ENCODE measurements around the gene KIF21B. TPM values are rescaled to one million over a fixed set of nuclear protein-coding genes. Genes with fewer than 3 reads are reported as not detected.
"Not testable (repeated sequence)": the region's sequence is repeated elsewhere in the genome, so short reads cannot be mapped to it uniquely, and the experiment has no call there.

Gene KIF21B
- total and polyA plus RNA-seq, 7 donors = 0.28 to 18.4 (median 0.81) TPM

DNA sequence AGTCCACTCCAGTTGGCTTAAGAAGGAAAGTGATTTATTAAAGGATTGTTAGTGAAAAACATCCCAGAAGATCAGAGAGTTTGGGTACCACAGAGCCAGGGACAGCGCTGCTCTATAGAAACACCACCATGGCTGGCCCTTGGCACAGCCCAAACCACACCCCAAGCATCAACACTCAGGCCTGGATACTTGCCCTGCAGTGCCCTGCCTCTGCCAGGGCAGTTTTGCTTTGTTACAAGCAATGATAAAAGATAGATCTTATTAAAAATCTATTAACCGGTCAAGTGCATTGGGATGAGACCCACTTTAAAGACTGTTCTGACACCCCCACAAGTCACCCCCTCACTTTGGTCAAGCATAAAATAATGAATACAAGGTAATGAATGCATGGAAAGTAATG, 56.6 kb downstream of the KIF21B start:
- TF ChIP-seq CTCF (IDR thresholded peaks at IDR 0.05) (no peak), POLR2AphosphoS5 (IDR thresholded peaks at IDR 0.05) (no peak), POLR2A (IDR thresholded peaks at IDR 0.05) (no peak), EP300 (IDR thresholded peaks at IDR 0.05) (no peak)
- Histone ChIP-seq H3K36me3 (no peaks in the 10 kb centered on the region), H3K4me1 (no peaks in the 10 kb centered on the region), H3K4me3 (no peak overlapping the region), H3K27me3 (no peaks in the 10 kb centered on the region), H3K27ac (no peak overlapping the region), H3K9me3 (no peaks in the 10 kb centered on the region)
- intact Hi-C loops (cut with DNase I) = no loop called here
- WGBS, 2 donors = 90 to 98% methylated on average over 2 of the region's 2 CpGs
- no peak for DNase-seq

DNA sequence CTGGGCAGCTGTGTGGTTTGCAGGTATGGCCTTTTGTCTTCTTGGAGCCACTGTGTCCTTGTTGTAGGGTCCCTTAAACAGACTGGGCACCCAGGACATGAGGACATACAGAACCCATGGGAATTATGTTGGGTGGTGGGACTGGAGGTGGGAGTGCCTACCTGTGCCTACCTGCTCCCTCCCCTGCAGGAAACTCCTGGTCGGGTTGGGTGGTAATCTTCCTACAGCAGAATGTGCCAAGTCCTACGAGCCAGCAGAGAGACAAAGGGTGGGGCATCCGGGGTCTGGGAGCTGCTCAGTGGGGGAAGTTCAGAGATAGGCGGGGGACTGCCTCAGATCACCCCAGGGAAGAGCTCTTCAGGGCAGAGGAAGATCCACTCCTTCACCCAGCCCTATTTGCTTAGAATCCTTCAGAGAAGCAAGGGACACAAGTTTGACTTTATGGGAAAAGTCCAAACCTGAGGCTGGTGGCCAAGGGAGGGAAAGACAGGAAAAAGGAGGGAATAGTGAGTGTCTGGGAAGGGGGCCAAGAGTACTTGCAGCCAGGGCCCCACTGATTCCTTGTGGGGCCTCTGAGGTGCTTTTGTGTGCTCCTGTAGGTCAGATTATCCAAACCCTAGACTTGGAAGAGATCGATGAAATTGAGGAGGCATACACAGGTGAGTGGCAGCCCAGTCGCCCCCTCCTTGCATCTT, 58.3 kb downstream of the KIF21B start:
- Histone ChIP-seq H3K36me3 (no peaks in the 10 kb centered on the region), H3K27me3 (no peaks in the 10 kb centered on the region), H3K9me3 (no peaks in the 10 kb centered on the region), H3K27ac (no peak overlapping the region), H3K4me1 (no peaks in the 10 kb centered on the region), H3K4me3 (no peak overlapping the region)
- 41 to 66% methylated on average over 6 of the region's 6 CpGs for WGBS, 2 donors
- intact Hi-C loops (cut with DNase I) = no loop called here
- no peak for DNase-seq
- no peak for TF ChIP-seq EP300 (IDR thresholded peaks at IDR 0.05)
- TF ChIP-seq POLR2AphosphoS5 (IDR thresholded peaks at IDR 0.05) = no peak
- no peak for TF ChIP-seq CTCF (IDR thresholded peaks at IDR 0.05)
- TF ChIP-seq POLR2A (IDR thresholded peaks at IDR 0.05) = no peak

GRCh38 chr1:200963888-200964287, 59.6 kb downstream of the KIF21B start:
- DNase-seq; H3K9me3 ChIP-seq; H3K4me1 ChIP-seq; H3K27ac ChIP-seq; intact Hi-C loops (cut with DNase I); H3K27me3 ChIP-seq; H3K36me3 ChIP-seq; H3K4me3 ChIP-seq: not testable (repeated sequence)
- 89% methylated on average over 11 of the region's 11 CpGs for WGBS, 2 donors

DNA sequence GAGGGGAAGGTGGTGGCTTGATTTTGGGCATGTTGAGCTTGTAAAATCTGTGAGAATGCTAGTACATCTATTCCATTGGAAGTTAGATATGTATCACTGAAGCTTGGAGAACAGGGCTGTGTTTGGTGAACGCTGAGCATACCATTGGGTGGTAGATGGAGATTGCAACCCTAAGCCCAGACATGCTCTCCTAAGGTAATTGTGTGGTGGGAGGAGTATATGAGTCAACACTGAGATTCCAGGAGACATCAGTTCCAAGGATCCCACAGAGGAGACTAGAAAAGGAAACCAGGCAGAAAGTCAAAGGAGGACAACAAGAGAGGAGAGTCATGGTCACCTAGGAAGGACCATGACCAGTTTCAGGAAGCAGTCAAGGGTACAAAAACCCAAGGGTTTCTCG, 60.4 kb downstream of the KIF21B start:
- Histone ChIP-seq H3K4me1 (no peaks in the 10 kb centered on the region), H3K27me3 (no peaks in the 10 kb centered on the region), H3K4me3 (no peak overlapping the region), H3K36me3 (no peaks in the 10 kb centered on the region), H3K27ac (no peak overlapping the region), H3K9me3 (no peaks in the 10 kb centered on the region)
- TF ChIP-seq POLR2A (IDR thresholded peaks at IDR 0.05) = no peak
- no peak for TF ChIP-seq CTCF (IDR thresholded peaks at IDR 0.05)
- TF ChIP-seq POLR2AphosphoS5 (IDR thresholded peaks at IDR 0.05) = no peak
- no peak for TF ChIP-seq EP300 (IDR thresholded peaks at IDR 0.05)
- intact Hi-C loops (cut with DNase I) = no loop called here
- no peak for DNase-seq
- WGBS, 2 donors = 93 to 94% methylated on average over 2 of the region's 2 CpGs

GRCh38 chr1:200962631-200963030, 60.9 kb downstream of the KIF21B start:
- intact Hi-C loops (cut with DNase I) = no loop called here
- 81 to 96% methylated on average over 4 of the region's 4 CpGs for WGBS, 2 donors
- H3K9me3 ChIP-seq = no peaks in the 10 kb centered on the region
- no peaks in the 10 kb centered on the region for H3K4me1 ChIP-seq
- H3K4me3 ChIP-seq = no peak overlapping the region
- no peak for DNase-seq
- no peak overlapping the region for H3K27ac ChIP-seq
- TF ChIP-seq CTCF (IDR thresholded peaks at IDR 0.05) (no peak), POLR2AphosphoS5 (IDR thresholded peaks at IDR 0.05) (no peak), EP300 (IDR thresholded peaks at IDR 0.05) (no peak), POLR2A (IDR thresholded peaks at IDR 0.05) (no peak)
- no peaks in the 10 kb centered on the region for H3K36me3 ChIP-seq
- H3K27me3 ChIP-seq = no peaks in the 10 kb centered on the region

- intact Hi-C loops (cut with DNase I); H3K4me3 ChIP-seq; H3K36me3 ChIP-seq; H3K9me3 ChIP-seq; DNase-seq; H3K27me3 ChIP-seq; H3K4me1 ChIP-seq; H3K27ac ChIP-seq: not testable (repeated sequence)
- 93 to 94% methylated on average over 11 of the region's 11 CpGs for WGBS, 2 donors
These were observed 61.4 kb downstream of the KIF21B start for GRCh38 chr1:200962151-200962550.

Data from sigmoid colon (tissue), 7 donors.